Medulla oblongata (tissue), 1 donor: ENCODE data around the gene MYDGF.

ENCODE experiments used
- DNase-seq: peaks from one replicate; pipeline ENCODE4 v3.0.0-alpha.2; 2015; ENCODE audit errors: extremely low spot score

MYDGF gene

DNA sequence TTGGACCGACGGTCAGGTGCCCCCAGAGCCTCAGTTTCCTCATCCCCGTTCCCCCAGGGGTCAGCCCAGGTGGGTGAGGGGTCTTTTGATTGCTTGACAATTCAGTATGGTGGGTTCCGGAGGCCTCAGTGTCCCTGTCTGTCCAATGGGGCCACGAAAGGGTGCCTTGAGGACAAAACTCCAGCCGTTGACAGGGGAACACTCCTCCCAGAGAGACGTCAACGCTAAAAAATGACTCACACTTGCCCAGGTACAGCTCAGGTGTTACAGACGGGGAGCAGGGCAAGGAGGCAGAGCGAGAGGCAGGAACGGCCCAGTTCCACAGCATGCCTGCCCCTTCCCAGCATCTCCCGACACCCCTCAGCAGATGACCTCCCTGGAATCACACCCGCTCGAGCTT lies 29.0 kb downstream of the MYDGF start:
- no peak for DNase-seq

DNA sequence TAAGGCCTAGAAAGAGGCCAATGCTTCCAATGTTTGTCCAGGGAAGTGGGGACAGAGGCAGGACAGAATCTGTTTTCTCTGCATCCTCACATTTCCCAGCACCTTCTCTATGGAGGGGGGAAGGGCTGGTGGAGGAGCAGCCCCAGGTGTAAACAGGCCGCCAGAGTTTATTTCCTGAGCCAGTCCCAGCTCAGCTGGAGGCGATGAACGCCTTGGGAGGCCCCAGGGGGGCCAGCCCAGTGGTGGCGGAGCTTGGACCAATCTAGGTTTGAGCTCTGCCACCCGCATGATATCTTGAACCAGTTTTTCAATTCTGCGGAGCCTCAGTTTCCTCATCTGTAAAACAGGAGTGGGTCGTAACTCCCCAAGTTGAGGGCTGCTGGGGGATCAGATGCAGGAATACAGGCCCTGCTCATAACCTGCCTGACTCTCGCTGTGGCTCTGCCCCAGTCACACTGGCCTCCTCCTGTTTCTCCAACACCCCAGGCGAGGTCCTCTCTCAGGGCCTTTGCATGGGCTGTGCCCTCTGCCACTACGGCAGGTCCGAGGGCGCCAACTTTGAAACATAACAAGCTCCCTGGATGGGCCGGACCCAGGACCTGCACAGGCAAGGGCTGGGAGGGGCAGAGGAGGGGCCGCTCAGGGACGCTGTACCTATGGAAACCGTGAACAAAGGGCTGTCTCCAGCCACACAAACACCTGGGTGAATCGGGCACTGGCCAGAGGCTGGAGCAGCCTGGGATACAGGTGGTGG lies 29.7 kb downstream of the MYDGF start:
- no peak for DNase-seq

DNA sequence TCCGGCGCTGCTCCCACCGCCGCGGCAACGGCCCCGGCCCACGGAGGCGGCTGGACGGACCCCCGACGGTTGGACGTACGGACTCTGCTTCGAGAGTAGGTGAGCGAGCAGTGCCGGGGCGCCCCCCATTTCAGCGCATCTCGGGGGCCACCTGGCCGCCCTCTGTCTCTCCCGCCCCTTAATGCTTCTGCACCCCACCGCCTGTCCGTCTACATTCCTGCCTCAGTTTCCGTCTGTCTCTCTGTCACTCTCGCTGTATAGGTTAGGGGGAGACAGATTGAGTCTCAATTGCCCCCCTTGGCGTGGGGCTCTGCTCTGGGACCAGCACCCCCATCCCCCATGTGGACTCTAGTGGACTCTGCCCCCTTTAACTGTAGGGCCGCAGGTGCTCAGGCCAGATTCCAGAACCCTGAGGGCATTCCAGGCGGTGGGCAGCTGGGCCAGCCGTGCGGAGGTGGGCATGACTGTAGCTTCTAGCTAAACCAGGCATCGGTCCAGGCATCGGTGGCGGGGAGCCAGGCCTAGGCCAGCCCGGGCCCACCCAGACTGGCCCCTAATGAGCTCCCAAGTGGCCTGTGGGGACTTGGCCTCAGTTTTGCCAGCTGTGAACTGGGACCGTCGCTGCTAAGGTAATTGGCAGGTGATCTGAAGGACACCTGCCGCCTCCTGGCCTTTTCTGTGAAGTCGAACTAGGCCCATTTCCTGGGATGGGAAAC lies 30.5 kb downstream of the MYDGF start:
- DNase-seq = no peak

DNA sequence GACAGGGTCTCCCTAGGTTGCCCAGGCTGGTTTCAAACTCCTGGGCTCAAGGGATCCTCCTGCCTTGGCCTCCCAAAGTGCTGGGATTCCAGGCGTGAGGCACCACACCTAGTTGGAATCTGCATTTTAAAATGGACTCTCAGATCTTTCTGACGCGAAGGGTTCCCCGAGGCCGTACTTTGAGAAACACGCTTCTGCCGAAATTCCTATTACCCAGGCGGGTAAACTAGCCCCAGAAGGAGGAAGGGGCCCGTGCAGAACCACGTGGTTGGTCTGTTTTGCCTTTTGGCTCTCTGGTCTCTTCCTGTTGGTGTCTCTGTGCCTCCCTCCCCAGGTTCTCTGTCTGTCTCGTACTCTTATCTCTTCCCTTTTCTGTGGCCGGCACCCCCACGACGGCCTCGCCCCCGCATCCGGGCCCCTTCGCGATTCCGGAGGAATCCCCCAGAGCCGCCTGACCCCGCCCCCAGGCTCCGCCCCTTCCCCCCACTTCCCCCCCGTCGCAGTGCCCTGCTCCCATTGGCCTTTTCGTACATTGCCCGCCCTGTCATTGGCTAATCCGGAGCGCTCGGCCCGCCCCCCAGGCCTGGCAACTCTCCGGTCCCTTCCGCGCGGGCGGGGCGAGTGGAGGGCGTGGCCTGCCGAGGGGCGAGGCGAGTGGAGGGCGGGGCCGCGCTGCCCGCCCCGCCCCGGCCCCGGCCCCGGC lies 31.2 kb downstream of the MYDGF start, which contains the start of gene TNFAIP8L1:
Gene TNFAIP8L1 (plus strand): TSS at position 689 of the 703 bp plus-strand sequence. CDS start 12,354 bp downstream, outside the sequence.
- DNase-seq = peak; percentile 94

DNA sequence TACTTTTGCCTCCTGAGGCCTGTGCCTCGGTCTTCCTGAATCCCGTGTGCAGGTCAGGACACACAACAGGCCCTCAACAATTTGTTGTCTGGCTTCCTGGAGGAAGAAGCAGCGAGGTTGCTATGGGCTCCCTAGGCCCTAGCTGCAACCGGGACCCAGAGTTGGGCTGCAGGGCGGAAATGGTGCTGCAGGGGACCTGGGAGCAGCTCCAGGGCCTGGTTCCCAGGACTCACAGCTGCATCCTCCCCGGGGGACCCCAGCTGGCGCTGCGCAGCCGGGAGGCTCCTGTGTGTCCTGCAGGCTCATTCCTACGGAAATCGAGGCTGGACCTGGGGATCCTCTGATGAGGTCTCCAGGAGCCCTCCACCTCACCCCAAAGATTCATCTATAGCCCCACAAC lies 31.8 kb downstream of the MYDGF start:
- no peak for DNase-seq

DNA sequence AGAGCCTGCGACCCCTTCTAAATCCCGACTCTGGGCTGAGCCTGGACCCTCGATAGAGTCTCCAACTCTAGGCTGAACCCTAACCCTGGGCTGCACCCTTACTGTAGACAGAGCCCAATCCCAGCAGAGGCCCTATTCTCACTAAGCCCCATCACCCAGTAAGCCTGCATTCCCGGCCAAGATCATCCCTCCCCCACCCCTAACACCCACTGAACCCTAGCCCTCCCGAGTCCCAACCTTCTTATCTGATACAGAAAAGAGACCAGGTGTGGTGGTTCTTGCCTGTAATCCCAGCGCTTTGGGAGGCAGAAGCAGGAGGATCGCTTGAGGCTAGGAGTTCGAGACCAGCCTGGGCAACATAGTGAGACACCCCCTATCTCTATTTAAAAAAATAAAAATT lies 33.4 kb downstream of the MYDGF start:
- no peak for DNase-seq

DNA sequence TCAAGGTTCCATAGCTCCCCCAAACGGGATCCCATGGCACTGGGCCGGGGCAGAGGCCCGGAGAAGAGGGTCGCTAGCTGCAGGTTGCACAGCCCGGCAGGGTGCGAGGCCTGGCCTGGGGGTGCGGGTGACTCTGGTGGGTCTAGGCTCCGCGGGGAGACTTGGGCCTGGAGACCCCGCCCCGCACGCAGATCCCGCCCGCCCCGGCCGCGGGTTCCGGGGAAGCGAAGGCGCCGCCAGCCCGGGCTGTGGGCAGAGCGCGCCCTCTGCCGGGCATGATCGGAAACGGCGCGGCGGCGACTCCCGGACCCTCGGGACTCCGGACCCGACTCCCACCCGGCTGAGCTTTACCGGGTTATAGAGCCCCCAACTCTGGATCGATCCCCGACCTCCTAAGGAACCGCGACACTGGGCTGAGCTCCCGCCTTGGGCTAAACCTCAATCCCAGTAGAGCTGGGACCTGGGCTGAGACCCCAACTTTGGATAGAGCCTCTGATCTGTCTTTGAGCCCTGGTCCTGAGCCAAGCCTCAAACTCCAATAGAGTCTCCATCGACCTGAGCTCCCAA lies 33.9 kb downstream of the MYDGF start:
- peak; percentile 27 for DNase-seq

DNA sequence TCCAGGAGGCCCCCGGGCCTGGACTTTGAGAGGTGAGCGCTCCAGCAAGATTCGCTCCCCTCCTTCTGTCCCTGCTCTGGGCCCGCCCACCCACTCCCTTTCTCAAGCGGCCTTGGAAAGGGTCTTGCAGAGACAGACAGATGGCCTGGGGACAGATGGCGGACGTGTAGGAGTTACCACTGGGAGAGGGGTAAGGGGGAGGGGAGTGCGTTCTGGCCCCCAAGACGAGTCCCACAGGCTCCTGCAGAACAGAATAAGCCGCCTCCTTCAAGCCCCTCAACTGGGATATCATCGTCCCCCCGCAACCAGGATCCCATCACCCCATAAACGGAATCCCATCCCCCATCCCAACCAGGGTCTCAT lies 34.4 kb downstream of the MYDGF start:
- no peak for DNase-seq

DNA sequence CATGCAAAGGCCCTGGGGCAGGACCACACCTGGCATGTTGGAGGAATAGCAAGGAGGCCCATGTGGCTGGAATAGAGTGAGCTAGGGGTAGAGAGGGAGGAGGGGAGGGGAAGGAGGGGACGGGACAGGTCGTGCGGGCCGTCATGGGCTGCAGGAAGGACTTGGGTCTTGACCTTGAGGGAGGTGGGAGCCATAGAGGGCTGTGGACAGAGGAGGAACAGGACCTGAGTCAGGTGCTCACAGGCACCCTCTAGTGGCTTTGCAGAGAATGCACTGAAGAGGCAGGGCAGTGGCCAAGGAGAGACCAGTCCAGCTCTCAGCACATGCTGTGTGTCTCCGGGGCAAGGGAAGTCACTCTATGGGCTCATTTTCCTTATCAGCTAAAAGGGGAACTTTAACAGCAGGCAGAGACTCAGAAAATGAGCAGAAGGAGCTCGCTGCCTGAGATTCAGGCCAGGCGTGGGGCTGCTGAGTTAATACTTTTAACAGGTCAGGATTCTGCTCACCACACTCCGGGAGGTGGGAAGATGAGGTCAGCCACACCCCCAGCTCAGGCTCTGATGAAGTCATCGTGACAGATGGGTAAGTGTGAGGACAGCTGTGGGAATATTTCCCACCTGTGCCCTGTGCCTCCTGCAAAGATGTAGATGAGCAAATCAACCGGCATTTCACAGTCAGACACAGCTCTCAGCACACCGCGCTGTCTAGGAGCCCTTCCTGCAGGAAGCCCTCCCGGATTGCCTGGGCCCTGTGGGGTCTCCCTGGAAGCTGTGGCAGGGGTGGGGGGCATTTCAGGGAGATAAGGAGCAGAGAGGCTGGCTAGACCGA lies 36.8 kb downstream of the MYDGF start:
- DNase-seq = peak; percentile 68

DNA sequence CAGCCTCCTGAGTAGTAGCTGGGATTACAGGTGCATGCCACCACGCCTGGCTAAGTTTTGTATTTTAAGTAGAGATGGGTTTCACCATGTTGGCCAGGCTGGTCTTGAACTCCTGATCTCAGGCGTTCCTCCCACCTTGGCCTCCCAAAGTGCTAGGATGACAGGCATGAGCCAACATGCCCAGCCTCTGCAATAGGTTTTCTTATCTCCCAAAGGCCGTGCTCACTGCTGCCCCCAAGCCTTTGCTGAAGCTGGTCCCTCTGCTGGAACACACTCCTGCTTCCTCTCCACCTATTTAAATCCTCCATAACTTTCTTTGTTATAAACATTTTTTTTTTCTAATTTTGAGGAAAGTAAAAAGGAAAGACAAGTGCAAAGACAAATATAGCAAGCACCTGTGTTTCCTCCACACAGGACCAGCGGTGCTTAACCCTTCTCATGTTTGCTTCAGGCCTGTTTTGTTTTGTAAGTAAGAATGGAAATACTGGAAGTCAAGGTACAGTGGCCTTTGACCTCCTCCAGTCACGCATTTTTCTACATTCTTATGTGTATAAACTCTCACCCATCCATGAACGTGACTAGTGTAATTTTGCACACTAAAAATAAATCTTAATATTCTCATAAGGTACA lies 45.3 kb downstream of the MYDGF start:
- DNase-seq = no peak

DNA sequence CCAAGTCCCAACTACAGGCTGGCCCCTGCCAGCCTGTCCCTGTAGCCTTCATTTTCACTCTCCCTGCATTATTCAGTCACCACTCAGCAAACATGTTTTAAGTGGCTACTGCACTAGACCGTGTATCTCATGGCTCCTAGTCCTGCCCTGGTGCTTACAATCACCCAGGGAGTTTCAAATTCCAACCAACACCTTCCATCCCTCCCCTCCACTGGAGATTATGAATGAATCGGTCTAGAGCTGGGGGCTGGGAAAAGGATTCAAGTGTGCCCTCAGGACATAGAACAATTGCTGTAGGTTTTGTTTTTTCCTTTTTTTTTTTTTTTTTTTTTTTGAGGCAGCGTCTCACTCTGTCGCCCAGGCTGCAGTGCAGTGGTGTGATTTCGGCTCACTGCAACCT lies 45.8 kb downstream of the MYDGF start:
- DNase-seq = no peak

DNA sequence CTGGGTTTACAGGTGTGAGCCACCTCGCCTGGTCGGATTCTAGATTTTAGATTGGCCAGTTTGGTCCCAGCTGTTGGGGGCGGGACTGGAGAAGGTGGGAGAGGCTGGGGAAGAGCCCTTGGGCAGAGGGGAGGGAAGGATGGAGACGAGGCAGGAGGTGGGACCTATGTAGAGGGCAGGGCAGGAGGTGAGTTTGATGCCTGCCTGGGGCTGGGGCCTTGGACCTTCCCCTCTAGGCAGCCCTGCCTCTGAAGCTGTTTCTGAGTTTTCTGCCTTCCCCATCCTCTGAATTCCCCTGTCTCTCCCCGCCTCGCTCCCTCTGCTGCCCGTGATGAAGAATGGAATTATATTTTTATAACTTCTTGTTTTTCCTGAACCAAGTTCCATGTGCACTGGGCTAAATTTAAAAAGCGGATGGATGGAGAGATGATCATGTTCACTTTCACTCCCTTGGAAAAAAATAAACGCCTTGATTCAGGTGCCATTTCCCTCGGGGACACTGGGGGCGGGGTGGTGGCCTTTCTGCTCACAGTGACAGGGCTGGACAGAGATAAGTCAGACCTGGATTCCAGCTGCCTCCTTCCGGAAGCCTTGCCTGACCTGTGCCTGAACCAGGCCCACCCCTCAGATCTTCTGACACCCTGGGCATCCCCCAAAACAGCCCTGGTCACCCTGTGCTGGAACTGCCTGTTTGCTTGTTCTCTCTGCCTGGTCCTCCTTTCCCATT lies 47.3 kb downstream of the MYDGF start:
- DNase-seq = no peak

DNA sequence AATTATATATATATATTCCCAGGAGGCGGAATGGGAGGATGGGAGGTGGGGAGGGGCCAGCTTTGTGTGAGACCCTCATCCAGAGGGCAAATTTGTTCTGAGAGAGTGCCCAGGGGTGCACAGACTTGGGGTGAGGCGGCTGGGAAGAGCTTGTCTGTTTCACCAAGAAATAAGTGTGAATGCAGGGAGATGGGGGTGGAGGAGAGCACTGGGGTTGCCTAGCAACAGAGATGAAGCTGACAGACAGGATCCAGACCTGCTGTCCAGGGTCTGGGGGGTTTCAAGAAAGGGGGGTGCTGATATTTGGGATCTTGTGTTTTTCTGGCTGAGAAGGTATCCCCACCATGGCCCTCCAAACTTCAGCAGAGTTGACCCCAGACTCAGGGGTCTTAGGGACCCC lies 49.5 kb downstream of the MYDGF start:
- DNase-seq = no peak

DNA sequence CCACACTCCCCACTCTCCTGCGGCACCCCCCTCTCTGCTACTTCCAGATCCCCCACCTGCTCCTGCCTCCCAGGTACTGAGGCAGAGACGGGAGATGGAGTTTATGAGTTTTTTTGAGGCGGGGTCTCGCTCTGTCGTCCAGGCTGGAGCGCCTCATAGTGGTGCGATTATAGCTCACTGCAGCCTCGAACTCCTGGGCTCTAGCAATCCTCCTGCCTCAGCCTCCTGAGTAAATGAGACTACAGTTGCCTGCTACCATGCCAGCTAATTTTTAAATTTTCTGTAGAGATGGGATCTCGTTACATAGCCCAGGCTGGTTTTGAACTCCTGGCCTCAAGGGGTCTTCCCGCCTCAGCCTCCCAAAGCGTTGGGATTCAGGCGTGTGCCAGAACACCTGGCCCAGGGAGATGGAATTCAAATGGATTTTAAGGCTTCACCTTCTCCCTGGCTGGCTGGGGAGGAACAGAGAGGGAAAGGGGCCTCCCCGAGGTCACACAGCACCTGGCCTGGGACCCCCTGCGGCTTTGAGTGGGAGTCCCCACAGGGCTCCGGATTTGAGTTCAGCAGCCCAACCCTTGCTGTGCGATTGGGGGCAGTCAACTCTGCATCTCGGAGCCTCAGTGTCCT lies 50.4 kb downstream of the MYDGF start:
- no peak for DNase-seq

DNA sequence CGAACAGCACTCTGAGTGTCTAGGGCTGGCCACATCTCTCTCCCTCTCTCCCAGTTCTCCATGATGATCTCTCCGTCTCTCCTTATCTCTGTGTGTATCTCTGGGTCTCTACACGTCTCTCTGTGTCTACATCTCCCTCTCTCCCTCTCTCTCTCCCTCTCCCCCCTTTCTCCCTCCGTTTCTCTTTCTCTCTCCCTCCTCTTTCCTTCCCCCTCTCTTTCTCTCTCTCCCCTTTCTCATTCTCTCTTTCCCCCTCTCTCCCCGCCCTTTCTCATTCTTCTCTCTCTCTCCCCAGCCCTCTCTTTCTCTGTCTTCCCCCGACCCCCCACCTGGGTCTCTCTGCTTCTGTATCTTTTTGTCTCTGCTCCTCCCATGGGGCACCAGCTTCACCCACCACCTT lies 52.1 kb downstream of the MYDGF start:
- no peak for DNase-seq

DNA sequence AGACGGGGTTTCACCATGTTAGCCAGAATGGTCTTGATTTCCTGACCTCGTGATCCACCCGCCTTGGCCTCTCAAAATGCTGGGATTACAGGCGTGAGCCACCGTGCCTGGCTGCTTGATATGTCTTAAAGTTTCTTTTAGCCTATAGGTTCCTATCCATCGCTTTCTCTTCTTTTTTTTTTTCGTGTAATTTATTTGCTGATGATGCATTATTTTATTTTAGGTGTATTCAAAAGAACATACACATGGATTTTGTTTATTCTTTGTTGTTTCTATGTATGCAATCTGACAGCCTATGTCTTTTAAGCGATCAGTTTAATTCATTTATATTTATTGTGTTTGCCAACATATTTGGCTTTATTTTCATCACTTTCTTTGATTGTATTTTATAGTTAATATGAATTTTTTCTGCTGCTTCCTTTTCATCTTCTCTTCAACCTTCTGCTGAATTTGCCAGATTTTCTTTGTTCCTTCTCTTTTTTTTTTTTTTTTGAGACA lies 56.8 kb downstream of the MYDGF start:
- no peak for DNase-seq

DNA sequence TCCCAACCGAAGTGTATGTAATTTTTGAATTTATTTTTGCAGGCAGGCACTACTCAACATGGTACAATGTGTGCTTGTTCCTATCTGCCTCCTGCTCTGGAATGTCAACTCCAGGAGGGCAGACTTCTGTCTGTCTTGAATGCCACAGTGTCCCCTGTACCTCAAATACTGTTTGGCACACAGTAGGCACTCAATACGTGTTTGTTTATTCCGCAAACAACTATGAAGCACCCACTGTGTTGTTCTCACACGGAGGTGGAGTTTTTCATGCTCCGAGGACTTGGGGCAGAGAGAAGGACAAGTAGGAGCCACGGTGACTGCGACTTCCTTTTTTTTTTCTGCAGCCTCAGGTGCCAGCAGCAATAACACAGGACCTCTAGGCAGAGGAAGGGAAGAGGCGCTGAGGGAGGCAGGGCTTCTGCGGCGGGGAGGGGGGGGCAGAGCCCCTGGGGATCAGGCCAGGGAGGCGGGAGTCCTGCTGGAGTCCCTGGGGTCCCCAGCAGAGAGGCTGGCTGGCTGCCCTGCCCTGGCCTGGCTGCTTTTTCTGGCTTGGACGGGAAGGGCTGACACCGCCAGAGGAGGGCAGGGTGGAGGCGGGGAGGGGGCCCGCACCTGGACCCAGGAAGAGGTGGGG lies 60.1 kb downstream of the MYDGF start:
- DNase-seq = peak; percentile 42
